GM21737 (cell line): ENCODE results near the gene INHBB.
"Not testable (repeated sequence)": the region's sequence is repeated elsewhere in the genome, so short reads cannot be mapped to it uniquely, and the experiment has no call there.

Experiments
- ATAC-seq: cut with Tn5 transposase; IDR thresholded peaks from one replicate; pipeline ENCODE4 v1.9.1; 2021; ENCODE audit warnings: mild to moderate bottlenecking, moderate library complexity; ENCODE audit not compliant: unreplicated experiment

The INHBB gene

DNA sequence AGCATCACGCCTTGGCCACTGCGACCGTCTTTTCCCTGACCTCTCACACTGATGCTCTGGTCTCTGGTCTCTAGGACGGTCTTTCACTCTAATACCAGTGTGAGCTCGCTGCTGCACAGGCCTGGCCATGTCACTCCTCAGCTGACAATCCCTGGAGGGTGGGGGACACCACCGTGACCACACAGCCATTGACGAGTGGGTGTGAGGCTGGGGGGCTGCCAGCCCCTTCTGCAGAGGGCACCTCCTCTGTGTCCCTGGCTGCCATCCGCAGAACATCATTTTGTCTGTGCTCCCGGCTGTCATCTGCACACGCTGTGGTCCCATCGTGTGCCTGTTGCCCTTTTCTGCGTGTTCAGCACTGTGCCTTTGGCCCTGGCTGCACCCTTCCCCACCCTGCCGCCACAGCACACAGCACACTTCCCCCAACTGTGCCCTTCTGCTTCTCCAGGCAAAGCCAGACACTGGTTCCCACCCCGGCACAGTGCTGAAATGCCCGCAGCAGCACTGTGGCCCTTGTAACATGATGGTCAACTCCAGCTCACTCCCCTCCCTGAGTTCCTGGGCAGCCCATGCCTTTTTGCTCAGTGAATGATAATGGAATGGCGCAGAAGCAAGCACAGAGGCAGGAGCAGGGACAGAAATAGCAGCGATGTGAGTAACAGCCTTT lies 30.4 kb upstream of the INHBB start:
- no peak for ATAC-seq

DNA sequence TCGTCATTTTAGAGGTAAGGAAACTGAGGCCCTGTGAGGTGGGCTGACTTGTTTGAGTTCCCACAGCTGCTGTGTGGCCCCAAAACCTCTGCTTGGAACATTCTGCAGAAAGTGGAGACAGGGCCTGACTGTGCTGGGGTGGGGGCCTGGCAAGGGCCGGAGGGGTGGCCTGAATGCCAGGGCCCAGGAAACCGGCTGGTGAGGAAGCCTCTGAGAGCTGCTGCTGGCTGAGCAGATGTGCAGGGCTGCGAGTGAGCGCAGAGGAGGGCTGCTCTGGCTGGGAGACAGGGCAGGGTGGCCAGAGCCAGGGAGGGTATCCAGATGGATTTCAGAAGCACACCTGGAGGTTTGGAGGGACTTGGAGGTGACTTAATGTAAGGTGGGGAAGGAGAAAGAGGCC lies 29.9 kb upstream of the INHBB start:
- no peak for ATAC-seq

DNA sequence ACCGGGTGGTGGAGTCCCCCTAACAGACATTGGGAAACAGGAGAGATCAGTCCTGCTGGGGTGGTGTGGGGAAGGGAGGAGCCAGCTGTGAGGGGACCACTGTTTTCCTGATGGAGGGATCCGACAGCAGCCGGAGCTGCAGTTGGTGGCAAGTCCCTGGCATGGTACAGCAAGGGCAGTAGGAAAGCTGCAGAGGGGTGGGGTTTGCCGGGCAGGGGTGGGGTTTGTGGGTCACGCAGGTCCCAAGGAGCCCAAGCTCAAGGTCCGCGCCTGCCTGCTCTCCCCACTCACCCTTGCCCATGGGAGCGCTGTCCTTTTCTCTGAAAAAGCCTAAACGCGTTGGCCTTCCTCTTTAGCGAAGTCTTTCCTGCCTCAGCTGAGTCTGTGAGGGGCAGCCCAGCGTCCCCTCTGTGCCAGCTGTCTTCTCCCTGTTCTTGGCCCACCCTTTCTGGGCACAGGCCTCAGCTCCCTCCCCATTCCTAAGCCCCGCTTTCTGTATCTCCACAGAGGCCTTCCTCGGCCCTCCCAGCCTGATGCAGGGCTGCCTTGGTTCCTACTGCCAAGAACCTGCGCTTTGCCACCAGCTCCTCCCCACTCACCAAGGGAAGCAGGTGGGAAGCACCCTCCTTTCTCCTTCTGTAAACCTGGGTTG lies 29.3 kb upstream of the INHBB start:
- ATAC-seq: no peak

- ATAC-seq: no peak
Measured at GRCh38 chr2:120317180-120317533, 28.8 kb upstream of the INHBB start.

- no peak for ATAC-seq
Measured at GRCh38 chr2:120317916-120318315, 28.0 kb upstream of the INHBB start.

DNA sequence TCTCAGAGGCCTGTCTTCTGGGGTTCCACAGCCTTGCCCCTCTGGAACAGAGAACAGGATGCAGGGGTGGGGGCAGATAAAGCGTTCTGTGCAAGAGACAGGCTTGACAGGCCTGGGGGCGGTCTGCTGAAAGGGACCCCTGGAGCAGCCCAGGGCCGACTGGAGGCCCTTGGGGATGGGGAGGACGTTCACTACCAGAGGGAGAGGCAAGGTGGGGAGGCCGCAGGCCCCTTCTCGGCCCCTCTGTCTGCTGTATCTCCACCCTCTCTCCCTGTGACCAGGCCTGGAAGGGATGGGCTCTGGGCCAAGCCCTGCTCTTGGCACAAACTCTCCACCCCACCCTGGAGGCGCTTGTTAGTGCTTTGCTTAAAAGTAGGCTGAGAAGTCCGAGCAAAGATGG lies 27.3 kb upstream of the INHBB start:
- no peak for ATAC-seq

DNA sequence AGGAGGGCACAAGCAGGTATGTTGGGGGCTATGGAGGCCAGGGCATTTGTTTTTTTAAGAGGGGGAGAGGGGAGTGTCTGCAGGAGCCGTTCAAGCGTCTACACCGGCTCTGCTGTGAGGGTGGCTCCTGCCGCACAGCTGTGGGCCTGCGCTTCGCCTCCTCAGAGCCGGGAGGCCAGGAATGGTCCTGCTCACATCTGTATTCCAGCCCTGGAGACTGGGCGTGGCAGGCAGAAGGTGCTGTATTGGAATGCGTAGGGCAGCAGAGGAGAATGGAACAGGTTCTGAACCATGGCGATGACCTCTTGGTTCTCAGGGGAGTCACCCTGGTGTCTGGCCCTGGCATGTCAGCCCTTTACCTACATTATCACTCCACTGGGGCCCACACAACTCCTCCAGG lies 26.8 kb upstream of the INHBB start:
- ATAC-seq: no peak

- no peak for ATAC-seq
Measured at GRCh38 chr2:120319686-120320317, 26.1 kb upstream of the INHBB start.

- no peak for ATAC-seq
Measured at GRCh38 chr2:120320318-120320851, 25.6 kb upstream of the INHBB start.

GRCh38 chr2:120320887-120321556 lies 24.9 kb upstream of the INHBB start:
- ATAC-seq: not testable (repeated sequence)

- no peak for ATAC-seq
Measured at GRCh38 chr2:120321721-120322284, 24.1 kb upstream of the INHBB start.

DNA sequence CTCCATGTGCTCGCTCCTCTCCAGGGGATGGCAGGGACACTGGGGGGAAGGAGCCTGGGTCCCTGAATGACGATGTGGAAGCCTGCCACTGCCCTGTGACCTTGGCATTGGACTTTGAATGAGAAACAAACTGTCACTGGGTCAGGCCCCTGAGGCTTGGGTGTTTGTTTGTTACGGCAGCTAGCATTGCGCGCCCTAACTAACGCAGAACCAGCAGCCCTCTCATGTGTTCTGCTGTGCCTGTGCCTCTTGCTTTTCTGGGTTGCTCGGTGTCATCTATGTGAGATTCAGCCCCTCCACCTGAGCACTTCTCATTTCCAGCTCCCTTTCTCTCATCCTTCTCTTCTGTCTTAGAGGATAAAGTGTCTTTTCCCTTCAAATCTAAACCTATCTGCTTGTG lies 23.6 kb upstream of the INHBB start:
- ATAC-seq: no peak

DNA sequence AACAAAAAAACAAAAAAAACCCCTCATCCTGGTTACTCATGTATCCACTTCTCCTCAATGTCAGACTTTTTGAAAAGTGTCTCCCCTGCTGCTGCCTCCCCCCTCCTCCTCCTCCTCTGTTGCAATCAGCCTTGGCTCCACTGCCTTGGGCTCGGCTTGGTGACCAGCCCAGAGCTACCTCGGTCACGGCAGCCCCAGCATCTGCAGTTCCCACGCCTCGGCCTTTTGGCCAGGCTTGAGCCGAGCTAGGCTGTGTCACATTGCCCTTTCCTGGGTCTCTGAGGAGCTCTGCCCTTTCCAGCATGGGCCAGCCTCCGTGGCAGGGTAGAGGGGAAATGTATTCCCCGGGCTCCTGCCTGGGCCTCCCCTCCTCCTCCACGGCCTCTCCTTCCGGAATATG lies 22.7 kb upstream of the INHBB start:
- ATAC-seq: no peak

DNA sequence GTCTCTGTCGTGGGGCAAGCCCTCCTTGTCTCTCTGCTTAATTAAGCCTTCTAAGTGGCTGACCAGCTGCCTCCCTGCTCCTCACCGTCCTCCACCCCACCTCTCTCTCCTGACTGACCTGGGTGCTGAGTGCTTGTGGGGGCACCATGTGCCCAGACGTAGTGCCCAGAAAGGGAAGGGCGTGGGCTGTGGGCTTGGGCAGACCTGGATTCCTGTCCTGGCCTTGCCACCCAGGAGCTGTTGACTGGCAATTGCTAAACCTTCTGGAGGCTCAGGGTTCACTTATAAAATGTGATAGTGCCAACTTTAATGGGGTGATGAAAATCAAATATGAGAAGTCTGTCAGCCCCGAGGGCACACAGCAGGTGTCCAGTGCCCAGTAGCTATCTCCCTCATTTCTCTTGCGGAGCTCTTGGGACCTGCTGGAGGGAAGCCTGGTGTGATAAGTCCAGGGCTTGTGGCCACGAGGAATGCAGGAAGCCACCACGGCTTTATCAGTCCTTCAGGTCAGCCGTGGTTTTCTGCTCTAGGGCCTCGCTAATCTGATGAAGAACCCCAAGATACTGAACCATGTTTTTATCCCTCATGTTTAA lies 22.0 kb upstream of the INHBB start:
- ATAC-seq: no peak

- ATAC-seq: no peak
Measured at GRCh38 chr2:120324933-120325332, 21.0 kb upstream of the INHBB start.

DNA sequence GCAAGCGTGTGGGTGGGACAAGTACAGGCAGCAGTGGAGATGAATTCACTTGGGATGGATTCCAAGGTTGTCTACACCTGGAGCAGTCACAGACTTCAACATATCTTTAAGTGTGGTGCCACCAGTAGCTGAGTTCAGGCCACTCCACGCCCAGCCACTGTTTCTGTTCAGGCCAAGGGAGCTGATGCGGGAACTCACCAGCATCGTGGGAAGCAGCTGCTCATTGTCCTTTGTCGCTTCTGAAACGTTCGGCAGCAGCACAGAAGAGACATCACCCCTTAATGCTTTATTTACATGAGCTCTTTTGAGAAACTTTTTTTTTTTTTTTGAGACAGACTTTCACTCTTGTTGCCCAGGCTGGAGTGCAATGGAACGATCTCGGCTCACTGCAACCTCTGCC lies 19.9 kb upstream of the INHBB start:
- ATAC-seq: no peak

- ATAC-seq: no peak
Measured at GRCh38 chr2:120330946-120331822, 14.8 kb upstream of the INHBB start.

DNA sequence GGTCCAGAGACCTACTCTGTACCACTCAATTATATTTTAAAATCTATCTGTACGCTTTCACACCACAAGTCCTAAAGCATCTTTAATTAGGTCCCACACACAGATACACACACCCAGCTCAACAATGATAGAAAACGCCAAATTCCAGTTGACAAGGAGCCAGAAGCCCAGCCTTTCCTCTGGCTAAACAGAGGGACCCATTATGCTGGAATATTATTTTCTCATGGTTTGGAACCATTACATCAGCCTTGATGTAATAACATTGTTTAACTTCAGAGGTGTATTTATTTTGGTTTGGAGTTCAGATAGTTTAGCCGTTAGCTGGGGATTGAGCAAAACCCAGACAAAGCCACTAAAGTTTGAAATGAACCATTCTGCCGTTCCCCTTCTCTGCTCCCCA lies 14.0 kb upstream of the INHBB start:
- ATAC-seq: no peak

DNA sequence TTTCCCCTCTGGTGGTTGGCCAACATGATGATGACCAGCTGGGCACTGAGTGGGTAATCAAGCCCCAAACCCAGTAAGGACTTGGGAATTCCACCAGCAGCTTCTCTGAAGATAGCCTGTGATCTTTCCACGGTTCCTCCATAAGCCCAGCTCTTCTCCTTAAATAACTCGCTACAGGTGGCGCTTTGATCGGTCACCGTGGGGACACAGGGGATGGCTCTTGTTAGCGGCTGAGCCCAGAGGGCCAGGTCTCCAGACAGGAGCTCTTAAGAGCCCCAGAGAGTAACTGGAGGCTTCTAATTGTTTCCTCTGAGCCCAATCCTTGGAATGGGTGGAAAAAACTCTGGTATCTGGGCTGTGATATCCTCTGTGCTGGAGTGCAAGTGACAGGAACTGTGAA lies 13.6 kb upstream of the INHBB start:
- no peak for ATAC-seq

GRCh38 chr2:120334068-120334467 lies 11.9 kb upstream of the INHBB start:
- no peak for ATAC-seq
